GM21825 (cell line): ENCODE results near the gene LRRC73.
"Not testable (repeated sequence)": the region's sequence is repeated elsewhere in the genome, so short reads cannot be mapped to it uniquely, and the experiment has no call there.

Experiments
- ATAC-seq: cut with Tn5 transposase; IDR thresholded peaks from one replicate; pipeline ENCODE4 v1.9.1; 2021; ENCODE audit warnings: mild to moderate bottlenecking, moderate library complexity; ENCODE audit not compliant: unreplicated experiment

The LRRC73 gene

DNA sequence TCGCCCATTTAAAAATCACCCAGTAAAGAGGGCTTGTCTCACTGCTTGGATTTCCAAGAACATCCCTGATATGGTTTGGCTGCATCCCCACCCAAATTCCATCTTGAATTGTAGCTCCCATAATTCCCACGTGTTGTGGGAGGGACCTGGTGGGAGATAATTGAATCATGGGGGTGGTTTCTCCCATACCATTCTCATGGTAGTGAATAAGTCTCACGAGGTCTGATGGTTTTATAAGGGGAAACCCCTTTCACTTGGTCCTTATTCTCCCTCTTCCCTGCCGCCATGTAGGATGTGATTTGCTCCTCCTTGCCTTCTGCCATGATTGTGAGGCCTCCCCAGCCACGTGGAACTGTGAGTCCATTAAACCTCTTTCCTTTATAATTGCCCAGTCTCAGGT lies 42.9 kb downstream of the LRRC73 start:
- not testable (repeated sequence) for ATAC-seq

DNA sequence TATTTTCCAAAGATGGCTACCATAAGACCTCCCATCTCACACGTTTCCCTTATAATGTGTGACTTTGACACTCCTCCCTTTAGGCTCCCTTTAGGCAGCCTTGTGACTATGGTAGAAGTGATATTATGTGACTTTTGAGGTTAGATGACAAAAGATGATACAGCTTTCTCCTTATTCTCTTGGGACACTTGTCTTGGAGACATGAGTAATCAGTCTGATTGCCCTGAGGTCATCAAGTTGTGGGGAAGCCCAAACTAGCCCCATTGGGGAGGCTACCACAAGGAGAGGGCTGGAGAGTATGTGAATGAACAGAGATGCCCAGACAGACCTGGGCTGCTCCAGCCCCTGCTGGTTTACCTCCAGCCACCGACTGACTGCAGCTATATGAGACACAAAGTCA lies 44.2 kb downstream of the LRRC73 start:
- ATAC-seq = no peak

DNA sequence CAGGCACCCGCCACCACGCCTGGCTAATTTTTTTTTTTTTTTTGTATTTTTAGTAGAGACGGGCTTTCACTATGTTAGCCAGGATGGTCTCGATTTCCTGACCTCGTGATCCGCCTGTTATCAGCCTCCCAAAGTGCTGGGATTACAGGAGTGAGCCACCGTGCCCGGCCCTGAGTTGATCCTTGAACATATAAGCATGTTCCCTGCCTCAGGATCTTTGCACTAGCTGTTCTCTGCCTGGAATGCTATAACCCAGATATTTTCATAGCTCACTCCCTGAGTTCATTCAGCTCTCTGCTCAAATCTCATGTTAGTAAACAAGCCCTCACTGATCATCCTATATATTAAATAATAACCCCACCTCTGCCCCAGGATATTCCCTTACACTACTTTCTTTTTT lies 45.8 kb downstream of the LRRC73 start:
- no peak for ATAC-seq

DNA sequence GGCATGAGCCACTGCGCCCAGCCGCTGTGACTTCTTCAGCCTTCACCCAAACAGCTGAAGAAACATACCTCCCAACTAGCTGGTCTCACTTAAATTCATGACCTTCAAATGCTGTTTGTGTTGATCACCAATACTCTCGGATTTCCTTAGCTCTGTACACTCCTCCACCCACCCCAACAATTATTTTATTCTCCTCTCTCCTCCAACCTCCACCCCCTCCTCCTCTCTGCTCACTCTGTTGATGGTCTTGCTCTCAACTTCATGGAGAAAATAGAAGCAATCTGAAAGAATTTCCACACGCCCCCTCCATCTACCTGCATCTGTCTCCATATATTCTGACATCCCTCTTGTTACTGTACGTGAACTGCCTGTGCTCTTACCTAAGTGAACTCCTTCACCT lies 48.2 kb downstream of the LRRC73 start:
- ATAC-seq = no peak

DNA sequence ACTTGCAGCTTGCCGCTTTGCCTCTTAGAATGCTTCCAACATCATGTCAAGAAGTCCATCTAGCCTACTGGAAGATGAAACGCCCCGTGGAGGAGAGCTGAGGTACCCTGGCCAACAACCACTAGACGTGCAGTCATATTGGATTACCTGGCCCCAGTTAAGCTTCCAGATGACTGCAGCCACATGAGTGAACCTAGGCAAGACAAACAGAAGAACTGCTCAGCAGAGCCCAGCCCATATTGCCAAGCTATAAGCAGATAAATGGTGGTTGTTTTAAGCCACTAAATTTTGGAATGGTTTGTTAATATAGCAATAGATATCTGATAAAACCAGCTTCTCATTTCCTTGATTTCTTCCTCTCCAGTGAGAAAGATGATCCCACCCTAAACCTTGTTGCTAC lies 50.1 kb downstream of the LRRC73 start:
- no peak for ATAC-seq

DNA sequence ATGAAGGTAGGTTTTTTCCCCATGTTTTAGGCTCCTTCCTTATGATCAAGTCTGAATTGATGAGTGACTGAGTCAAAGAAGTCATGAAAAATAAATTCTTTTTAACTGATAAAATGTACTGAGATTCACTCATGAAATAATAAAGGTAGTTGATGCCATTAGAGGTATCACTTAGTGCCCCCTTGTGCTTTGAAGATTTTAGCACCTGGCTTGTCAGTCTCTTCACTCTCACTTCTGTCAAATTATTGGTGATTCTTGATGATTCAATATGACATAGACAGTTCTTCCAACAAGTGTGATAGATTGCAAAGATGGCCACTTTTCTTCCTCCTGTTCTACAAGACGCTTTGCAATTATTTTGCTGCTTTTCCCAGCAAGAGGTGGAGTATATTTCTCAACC lies 50.6 kb downstream of the LRRC73 start:
- ATAC-seq = no peak

DNA sequence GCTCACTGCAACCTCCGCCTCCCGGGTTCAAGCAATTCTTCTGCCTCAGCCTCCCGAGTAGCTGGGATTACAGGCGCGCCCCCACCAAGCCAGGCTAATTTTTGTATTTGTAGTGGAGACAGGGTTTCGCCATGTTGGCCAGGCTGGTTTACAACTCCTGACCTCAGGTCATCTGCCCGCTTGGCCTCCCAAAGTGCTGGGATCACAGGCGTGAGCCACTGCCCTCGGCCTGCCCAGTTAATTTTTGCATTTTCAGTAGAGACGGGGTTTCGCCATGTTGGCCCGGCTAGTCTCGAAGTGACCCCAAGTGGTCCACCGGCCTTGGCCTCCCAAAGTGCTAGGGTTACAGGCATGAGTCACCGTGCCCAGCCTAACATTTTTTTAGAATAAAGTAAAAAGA lies 52.0 kb downstream of the LRRC73 start:
- ATAC-seq = not testable (repeated sequence)

DNA sequence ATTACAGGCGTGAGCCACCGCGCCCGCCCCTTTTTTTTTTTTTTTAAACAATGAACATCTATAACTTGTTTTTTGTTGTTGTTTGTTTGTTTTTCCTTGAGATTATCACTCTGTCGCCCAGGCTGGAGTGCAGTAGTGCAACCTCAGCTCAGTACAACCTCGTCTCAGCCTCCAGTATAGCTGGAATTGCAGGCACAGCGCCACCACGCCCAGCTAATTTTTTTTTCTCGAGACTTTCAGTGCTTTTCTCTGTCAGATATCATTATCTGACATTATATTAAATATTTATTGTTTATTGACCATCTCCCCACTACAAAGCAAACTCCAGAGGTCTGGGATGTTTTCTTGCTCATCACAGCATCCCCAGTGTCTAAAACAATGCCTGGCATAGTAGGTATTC lies 52.5 kb downstream of the LRRC73 start:
- ATAC-seq = no peak
